ENCODE measurements around the gene NUMA1. TPM values are rescaled to one million over a fixed set of nuclear protein-coding genes. Genes with fewer than 3 reads are reported as not detected.
A peak's percentile ranks its signal among the peaks of the same experiment; 100 is the strongest.

The NUMA1 gene
- total RNA-seq, 4 donors from 2014 or later = 259 to 342 (median 280) TPM

- 98 to 99% methylated on average over 2 of the region's 2 CpGs for WGBS, 2 donors
- H3K4me3 ChIP-seq (replicated peaks in 1 of 3) = no peak overlapping the region
- TF ChIP-seq, protein P1, sequence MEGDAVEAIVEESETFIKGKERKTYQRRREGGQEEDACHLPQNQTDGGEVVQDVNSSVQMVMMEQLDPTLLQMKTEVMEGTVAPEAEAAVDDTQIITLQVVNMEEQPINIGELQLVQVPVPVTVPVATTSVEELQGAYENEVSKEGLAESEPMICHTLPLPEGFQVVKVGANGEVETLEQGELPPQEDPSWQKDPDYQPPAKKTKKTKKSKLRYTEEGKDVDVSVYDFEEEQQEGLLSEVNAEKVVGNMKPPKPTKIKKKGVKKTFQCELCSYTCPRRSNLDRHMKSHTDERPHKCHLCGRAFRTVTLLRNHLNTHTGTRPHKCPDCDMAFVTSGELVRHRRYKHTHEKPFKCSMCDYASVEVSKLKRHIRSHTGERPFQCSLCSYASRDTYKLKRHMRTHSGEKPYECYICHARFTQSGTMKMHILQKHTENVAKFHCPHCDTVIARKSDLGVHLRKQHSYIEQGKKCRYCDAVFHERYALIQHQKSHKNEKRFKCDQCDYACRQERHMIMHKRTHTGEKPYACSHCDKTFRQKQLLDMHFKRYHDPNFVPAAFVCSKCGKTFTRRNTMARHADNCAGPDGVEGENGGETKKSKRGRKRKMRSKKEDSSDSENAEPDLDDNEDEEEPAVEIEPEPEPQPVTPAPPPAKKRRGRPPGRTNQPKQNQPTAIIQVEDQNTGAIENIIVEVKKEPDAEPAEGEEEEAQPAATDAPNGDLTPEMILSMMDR (IDR thresholded peaks at IDR 0.05) = no peak
- TF ChIP-seq POLR2A (IDR thresholded peaks at IDR 0.05) = no peak
- H3K27ac ChIP-seq = no peak overlapping the region
- H3K9me3 ChIP-seq = no peaks in the 10 kb centered on the region
- intact Hi-C loops (cut with DNase I) = no loop called here
- H3K4me1 ChIP-seq = peaks cover 7 to 12% of the 10 kb centered on the region in 2 donors
- H3K27me3 ChIP-seq = no peaks in the 10 kb centered on the region
- H3K36me3 ChIP-seq = no peaks in the 10 kb centered on the region
- DNase-seq = no peak
Observed at GRCh38 chr11:72083414-72083813, 3.1 kb upstream of the NUMA1 start.

GRCh38 chr11:72081821-72082453 is 1.6 kb upstream of the NUMA1 start:
- WGBS, 2 donors = 89 to 99% methylated on average over 3 of the region's 3 CpGs
- no peaks in the 10 kb centered on the region for H3K9me3 ChIP-seq
- H3K27ac ChIP-seq = peak overlapping the region in 1 of 3 donors; percentile 5
- H3K27me3 ChIP-seq = no peaks in the 10 kb centered on the region
- no peak overlapping the region for H3K4me3 ChIP-seq (replicated peaks in 1 of 3)
- peaks cover 7 to 12% of the 10 kb centered on the region in 2 donors for H3K4me1 ChIP-seq
- TF ChIP-seq, protein P1 (IDR thresholded peaks at IDR 0.05) = no peak
- no peak for TF ChIP-seq POLR2A (IDR thresholded peaks at IDR 0.05)
- intact Hi-C loops (cut with DNase I) = no loop called here
- no peak for DNase-seq
- H3K36me3 ChIP-seq = no peaks in the 10 kb centered on the region

DNA sequence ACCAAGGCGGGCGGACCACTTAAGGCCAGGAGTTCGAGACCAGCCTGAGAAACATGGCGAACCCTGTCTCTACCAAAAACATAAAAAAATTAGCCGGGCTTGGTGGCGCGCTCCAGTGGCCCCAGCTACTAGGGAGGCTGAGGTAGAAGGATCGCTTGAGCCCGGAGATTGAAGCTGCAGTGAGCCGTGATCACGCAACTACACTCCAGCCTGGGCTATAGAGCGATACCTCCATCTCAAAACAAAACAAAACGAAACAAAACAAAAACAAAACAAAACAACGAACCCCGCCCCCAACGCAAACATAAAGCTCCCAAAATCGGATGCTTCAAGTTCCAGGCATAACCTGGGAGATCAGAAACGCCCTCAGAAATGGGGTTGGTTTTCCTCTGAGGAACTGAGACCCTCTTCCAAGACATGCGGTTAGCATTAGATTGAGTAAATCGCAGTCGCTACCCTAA is 872 bp upstream of the NUMA1 start:
- H3K27ac ChIP-seq = peak overlapping the region; percentile 64 to 90 (median 73)
- H3K4me3 ChIP-seq (replicated peaks in 1 of 3) = peak overlapping the region; percentile 39 to 59 (median 52)
- TF ChIP-seq, protein P1 (IDR thresholded peaks at IDR 0.05) = no peak
- no peak for TF ChIP-seq POLR2A (IDR thresholded peaks at IDR 0.05)
- intact Hi-C loops (cut with DNase I) = no loop called here
- no peaks in the 10 kb centered on the region for H3K36me3 ChIP-seq
- no peaks in the 10 kb centered on the region for H3K27me3 ChIP-seq
- no peak for DNase-seq
- H3K4me1 ChIP-seq = peaks cover 7 to 12% of the 10 kb centered on the region in 2 donors
- WGBS, 2 donors = 60 to 68% methylated on average over 20 to 21 of the region's 21 CpGs
- no peaks in the 10 kb centered on the region for H3K9me3 ChIP-seq

DNA sequence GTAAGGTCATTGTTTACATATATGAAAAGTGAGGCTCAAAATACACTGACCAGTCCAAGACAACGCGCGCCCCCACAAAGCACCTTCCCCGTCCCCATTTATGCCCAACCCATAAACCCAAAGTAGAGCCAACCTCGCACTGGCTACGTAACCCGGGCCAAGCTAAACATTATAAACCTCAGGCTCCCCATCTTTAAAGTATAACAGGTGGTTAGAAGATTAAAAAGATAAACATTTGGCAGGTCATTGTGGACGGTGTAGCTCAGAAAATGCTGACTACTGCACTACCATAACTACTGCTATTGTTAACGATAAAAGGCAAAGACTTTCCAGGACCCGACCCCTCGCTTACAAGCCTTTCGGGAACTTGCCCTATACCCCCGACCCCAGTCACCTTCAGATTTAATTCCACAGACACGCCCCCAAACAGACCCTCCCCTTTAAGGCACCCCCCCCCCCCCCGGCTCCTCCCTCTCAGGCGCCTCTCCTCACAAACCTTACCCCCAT is 470 bp downstream of the NUMA1 start:
- H3K36me3 ChIP-seq = no peaks in the 10 kb centered on the region
- no peaks in the 10 kb centered on the region for H3K9me3 ChIP-seq
- no peak for TF ChIP-seq POLR2A (IDR thresholded peaks at IDR 0.05)
- TF ChIP-seq, protein P1 (IDR thresholded peaks at IDR 0.05) = no peak
- peak overlapping the region; percentile 70 to 90 (median 81) for H3K27ac ChIP-seq
- H3K4me1 ChIP-seq = peaks cover 7 to 12% of the 10 kb centered on the region in 2 donors
- 3 to 8% methylated on average over 16 of the region's 16 CpGs for WGBS, 2 donors
- no peaks in the 10 kb centered on the region for H3K27me3 ChIP-seq
- H3K4me3 ChIP-seq (replicated peaks in 1 of 3) = peak overlapping the region; percentile 52 to 79 (median 59)
- DNase-seq = peak in 1 of 2 donors; percentile 11
- intact Hi-C loops (cut with DNase I) = loop anchor here (2.0 kb wide), 1 partner anchor 39 kb away; no protein-coding TSS in a partner anchor

DNA sequence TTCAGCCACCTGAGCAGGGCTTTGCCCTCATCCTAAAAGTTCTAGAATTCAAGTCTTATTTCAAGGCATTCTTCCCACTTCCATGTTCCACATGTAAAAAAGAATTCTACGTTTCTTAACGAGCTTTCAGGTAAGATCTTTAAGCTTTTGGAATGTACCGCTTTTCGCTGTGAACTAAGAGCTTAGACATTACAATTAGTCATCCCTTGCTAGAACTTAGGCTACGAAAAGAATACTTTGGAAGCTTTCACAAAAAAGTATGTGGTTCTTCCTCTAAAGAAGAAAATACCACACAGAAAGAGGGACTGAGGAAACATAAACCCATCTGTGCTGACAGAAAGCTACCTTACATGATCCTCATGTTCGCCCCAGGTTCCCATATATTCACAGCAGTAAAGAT is 1.9 kb downstream of the NUMA1 start:
- H3K9me3 ChIP-seq = no peaks in the 10 kb centered on the region
- peaks cover 7 to 12% of the 10 kb centered on the region in 2 donors for H3K4me1 ChIP-seq
- 85 to 86% methylated on average over 6 of the region's 6 CpGs for WGBS, 2 donors
- no peak for TF ChIP-seq POLR2A (IDR thresholded peaks at IDR 0.05)
- TF ChIP-seq, protein P1 (IDR thresholded peaks at IDR 0.05) = no peak
- peak overlapping the region in 1 of 3 donors; percentile 90 for H3K27ac ChIP-seq
- H3K27me3 ChIP-seq = no peaks in the 10 kb centered on the region
- DNase-seq = no peak
- intact Hi-C loops (cut with DNase I) = loop anchor here (2.0 kb wide), 1 partner anchor 38 kb away; no protein-coding TSS in a partner anchor
- H3K36me3 ChIP-seq = no peaks in the 10 kb centered on the region
- H3K4me3 ChIP-seq (replicated peaks in 1 of 3) = no peak overlapping the region
